ENCODE measurements around the gene RUFY1. TPM values are rescaled to one million over a fixed set of nuclear protein-coding genes. Genes with fewer than 3 reads are reported as not detected.

RUFY1 gene, protein sequence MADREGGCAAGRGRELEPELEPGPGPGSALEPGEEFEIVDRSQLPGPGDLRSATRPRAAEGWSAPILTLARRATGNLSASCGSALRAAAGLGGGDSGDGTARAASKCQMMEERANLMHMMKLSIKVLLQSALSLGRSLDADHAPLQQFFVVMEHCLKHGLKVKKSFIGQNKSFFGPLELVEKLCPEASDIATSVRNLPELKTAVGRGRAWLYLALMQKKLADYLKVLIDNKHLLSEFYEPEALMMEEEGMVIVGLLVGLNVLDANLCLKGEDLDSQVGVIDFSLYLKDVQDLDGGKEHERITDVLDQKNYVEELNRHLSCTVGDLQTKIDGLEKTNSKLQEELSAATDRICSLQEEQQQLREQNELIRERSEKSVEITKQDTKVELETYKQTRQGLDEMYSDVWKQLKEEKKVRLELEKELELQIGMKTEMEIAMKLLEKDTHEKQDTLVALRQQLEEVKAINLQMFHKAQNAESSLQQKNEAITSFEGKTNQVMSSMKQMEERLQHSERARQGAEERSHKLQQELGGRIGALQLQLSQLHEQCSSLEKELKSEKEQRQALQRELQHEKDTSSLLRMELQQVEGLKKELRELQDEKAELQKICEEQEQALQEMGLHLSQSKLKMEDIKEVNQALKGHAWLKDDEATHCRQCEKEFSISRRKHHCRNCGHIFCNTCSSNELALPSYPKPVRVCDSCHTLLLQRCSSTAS
- 65.2 and 75.0 TPM in 2 replicates for total RNA-seq (2013; cell fraction: nucleolus; rRNA removed)
- 27.0 and 28.4 TPM in 2 replicates for total RNA-seq (2014; rRNA removed)
- total RNA-seq (2014; rRNA removed; fragmentation: Illumina TruSeq; extraction: Trizol), result 22.7 and 26.3 TPM in 2 replicates
- total RNA-seq (2021), result 28.8 and 36.3 TPM in 2 replicates
- polyA plus RNA-seq (2011; ENCODE audit: low read depth), result 17.9 TPM
- polyA plus RNA-seq (2011; rRNA removed), result 18.4 and 19.2 TPM in 2 replicates
- polyA plus RNA-seq (2011; cell fraction: cytosol; rRNA removed), result 10.3 and 13.1 TPM in 2 replicates
- 22.2 and 27.2 TPM in 2 replicates for polyA plus RNA-seq (2011; cell fraction: nucleus; rRNA removed)
- 22.2 and 23.8 TPM in 2 replicates for polyA plus RNA-seq (2012)
- 22.8 and 26.2 TPM in 2 replicates for polyA plus RNA-seq (2014; fragmentation: Illumina TruSeq; extraction: Trizol)
- polyA plus RNA-seq (2014; fragmentation: Nextera tagmentation; extraction: Ambion mirVana), result 1 to 10 TPM; 5.7 to 8.1 TPM
- polyA plus RNA-seq (2014; rRNA removed), result 26.7 and 27.2 TPM in 2 replicates
- 10 to 100 TPM; 23.6 to 25.4 TPM for polyA plus RNA-seq (2016; fragmentation: Nextera tagmentation; extraction: Ambion mirVana)
- 12.7 and 17.7 TPM in 2 replicates for polyA minus RNA-seq (2011; rRNA and poly(A)+ RNA removed)
- 5.6 and 7.7 TPM in 2 replicates for polyA minus RNA-seq (2011; cell fraction: cytosol; rRNA and poly(A)+ RNA removed)
- 18.5 and 25.8 TPM in 2 replicates for polyA minus RNA-seq (2011; cell fraction: nucleus; rRNA and poly(A)+ RNA removed)
- Bru-seq, nascent RNA, result percentile 65 among the genes with signal in this experiment
- percentile 70 among the genes with signal in this experiment for BruChase-seq, experiment 1, labeled RNA remaining after a 6-hour chase
- percentile 64 among the genes with signal in this experiment for BruChase-seq, experiment 2, labeled RNA remaining after a 2-hour chase
- long read RNA-seq, experiment 1, partial matches to known transcripts, result 0 of 5 reads
- long read RNA-seq, experiment 1, other reads (novel, unspliced or antisense), result 1 of 5 reads
- long read RNA-seq, experiment 2, transcript RUFY1-202 (18 exons, 2,454 nt), result minor isoform, 6 of 35 reads
- long read RNA-seq, experiment 2, transcript RUFY1-204 (17 exons, 2,642 nt), result major isoform, 7 of 35 reads
- long read RNA-seq, experiment 2, transcript RUFY1-201 (18 exons, 2,646 nt), result major isoform, 7 of 35 reads
- long read RNA-seq, experiment 2, partial matches to known transcripts, result 7 of 35 reads
- long read RNA-seq, experiment 2, other reads (novel, unspliced or antisense), result 7 of 35 reads

DNA sequence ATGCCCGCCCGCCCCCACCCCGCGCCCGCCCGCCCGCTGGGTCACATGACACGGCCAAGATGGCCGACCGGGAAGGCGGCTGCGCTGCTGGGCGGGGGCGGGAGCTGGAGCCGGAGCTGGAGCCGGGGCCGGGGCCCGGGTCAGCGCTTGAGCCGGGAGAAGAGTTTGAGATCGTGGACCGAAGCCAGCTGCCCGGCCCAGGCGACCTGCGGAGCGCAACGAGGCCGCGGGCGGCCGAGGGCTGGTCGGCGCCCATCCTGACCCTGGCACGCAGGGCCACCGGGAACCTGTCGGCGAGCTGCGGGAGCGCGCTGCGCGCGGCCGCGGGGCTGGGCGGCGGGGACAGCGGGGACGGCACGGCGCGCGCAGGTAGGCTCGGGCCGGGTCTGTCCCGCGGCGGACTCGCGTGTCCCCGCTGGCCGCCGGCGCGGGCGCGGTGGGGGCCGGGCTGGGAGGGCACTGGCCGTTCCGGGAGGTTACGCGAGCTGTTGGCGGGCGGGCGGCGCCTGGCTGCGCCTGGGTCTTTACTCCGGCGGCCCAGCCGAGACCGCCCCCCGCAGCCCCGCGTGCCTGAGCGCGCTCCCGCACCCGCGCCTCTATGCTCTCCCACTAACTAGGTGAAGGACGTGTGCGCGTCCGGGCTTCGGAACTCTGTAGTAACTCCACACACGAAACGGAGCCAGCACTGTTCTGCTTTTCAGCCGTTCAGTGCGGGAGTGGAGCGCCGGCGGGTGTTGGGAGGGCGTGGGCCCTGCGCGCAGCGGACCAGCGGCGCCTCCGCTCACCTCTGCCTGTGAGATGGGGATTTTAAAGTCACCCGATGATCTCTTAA, at the start of gene RUFY1:
Gene RUFY1, plus strand, starts transcription at position 44 of the 832 bp plus-strand sequence. Its CDS starts 16 bp downstream, at position 60.
- SMC1A ChIA-PET (ENCODE audit: uncharacterized antibody, unreplicated experiment), result interaction anchor here (1.0 to 1.6 kb wide), 2 partner anchors 9 to 14 kb away, joined by 3 to 6 read pairs; no protein-coding TSS in a partner anchor
- TF ChIP-seq FOS (IDR thresholded peaks at IDR 0.05; ENCODE audit: borderline replicate concordance, extremely low read depth, insufficient read length), result no peak
- peak; percentile 84 for TF ChIP-seq POLR2AphosphoS5 (IDR thresholded peaks at IDR 0.05; ENCODE audit: low read length)
- peak; percentile 82 for TF ChIP-seq BACH1 (IDR thresholded peaks at IDR 0.05; ENCODE audit: borderline replicate concordance)
- peak; percentile 5 to 57; a peak in 1 of 4 replicates for TF ChIP-seq SRF (IDR thresholded peaks at IDR 0.05; ENCODE audit: low read depth in 2 of 2, low read length in 2 of 2)
- TF ChIP-seq, protein P1, sequence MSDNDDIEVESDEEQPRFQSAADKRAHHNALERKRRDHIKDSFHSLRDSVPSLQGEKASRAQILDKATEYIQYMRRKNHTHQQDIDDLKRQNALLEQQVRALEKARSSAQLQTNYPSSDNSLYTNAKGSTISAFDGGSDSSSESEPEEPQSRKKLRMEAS (IDR thresholded peaks at IDR 0.05; ENCODE audit: low read depth, low read length), result peak; percentile 9; the same call in 1 of the 2 replicates
- TF ChIP-seq PML (IDR thresholded peaks at IDR 0.05; ENCODE audit: low read length), result peak; percentile 82; the same call in 1 of the 2 replicates
- TF ChIP-seq, protein P2, sequence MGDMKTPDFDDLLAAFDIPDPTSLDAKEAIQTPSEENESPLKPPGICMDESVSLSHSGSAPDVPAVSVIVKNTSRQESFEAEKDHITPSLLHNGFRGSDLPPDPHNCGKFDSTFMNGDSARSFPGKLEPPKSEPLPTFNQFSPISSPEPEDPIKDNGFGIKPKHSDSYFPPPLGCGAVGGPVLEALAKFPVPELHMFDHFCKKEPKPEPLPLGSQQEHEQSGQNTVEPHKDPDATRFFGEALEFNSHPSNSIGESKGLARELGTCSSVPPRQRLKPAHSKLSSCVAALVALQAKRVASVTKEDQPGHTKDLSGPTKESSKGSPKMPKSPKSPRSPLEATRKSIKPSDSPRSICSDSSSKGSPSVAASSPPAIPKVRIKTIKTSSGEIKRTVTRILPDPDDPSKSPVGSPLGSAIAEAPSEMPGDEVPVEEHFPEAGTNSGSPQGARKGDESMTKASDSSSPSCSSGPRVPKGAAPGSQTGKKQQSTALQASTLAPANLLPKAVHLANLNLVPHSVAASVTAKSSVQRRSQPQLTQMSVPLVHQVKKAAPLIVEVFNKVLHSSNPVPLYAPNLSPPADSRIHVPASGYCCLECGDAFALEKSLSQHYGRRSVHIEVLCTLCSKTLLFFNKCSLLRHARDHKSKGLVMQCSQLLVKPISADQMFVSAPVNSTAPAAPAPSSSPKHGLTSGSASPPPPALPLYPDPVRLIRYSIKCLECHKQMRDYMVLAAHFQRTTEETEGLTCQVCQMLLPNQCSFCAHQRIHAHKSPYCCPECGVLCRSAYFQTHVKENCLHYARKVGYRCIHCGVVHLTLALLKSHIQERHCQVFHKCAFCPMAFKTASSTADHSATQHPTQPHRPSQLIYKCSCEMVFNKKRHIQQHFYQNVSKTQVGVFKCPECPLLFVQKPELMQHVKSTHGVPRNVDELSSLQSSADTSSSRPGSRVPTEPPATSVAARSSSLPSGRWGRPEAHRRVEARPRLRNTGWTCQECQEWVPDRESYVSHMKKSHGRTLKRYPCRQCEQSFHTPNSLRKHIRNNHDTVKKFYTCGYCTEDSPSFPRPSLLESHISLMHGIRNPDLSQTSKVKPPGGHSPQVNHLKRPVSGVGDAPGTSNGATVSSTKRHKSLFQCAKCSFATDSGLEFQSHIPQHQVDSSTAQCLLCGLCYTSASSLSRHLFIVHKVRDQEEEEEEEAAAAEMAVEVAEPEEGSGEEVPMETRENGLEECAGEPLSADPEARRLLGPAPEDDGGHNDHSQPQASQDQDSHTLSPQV (IDR thresholded peaks at IDR 0.05), result no peak
- TF ChIP-seq HDAC6 (IDR thresholded peaks at IDR 0.05; ENCODE audit: unreplicated experiment), result peak; percentile 9

More for the DNA sequence above, at the start of gene RUFY1:
- ChIA-PET POLR2A (interaction anchor here (0.7 to 1.8 kb wide), 4 partner anchors 8 to 146 kb away, joined by 3 to 16 read pairs (median 6); partner anchors contain the start of gene HNRNPH1), RAD21 (ENCODE audit: unreplicated experiment) (interaction anchor here (1.2 to 1.5 kb wide), 2 partner anchors 8 to 73 kb away, joined by 5 to 9 read pairs; partner anchors contain the start of gene HNRNPH1), CTCF (no interaction called here)
- ATAC-seq (peak; percentile 81), FAIRE-seq (peak; percentile 31), DNase-seq (ENCODE audit: low read depth, low spot score) (peak; percentile 20)
- 1% methylated on average over 64 of the region's 109 CpGs for WGBS (ENCODE audit: insufficient coverage, insufficient replicate concordance, low lambda C conversion rate, missing lambda C conversion rate)
- peak within 1 kb of the TSS; percentile 79 for H3K9ac ChIP-seq (ENCODE audit: control insufficient read depth, insufficient read depth, low read length)
- intact Hi-C loops (cut with micrococcal nuclease; ENCODE audit: unreplicated experiment), result loop anchor here (5.0 to 10.0 kb wide), 2 partner anchors 127 to 926 kb away; partner anchors contain the start of gene CLK4
- no peaks in the 10 kb centered on the region for H4K20me1 ChIP-seq (ENCODE audit: control insufficient read depth, insufficient read depth)
- no peaks in the 10 kb centered on the region for H3K36me3 ChIP-seq (ENCODE audit: control insufficient read depth in 2 of 2, insufficient read depth in 2 of 2, low read length in 1 of 2)
- peaks cover 19% of the 10 kb centered on the region for H3K79me2 ChIP-seq (ENCODE audit: control insufficient read depth, insufficient read depth, low read length)
- BruUV-seq (replicated peaks), result TSS peak; percentile 57
- peak within 1 kb of the TSS; percentile 85 for H3K4me2 ChIP-seq (ENCODE audit: control insufficient read depth, insufficient read depth)
- peak within 1 kb of the TSS; percentile 85 for H2AFZ ChIP-seq (ENCODE audit: control insufficient read depth, low read depth, low read length)
- no peaks in the 10 kb centered on the region for H3K4me1 ChIP-seq (ENCODE audit: control insufficient read depth, insufficient read depth, low read length)
- H3K4me3 ChIP-seq, result peak within 1 kb of the TSS; percentile 67
- peak within 1 kb of the TSS; percentile 90 for H3K27ac ChIP-seq (ENCODE audit: control insufficient read depth, insufficient read depth)
- in situ Hi-C loops (cut with MboI), result loop anchor here (10.0 kb wide), 1 partner anchor 1436 kb away; the partner anchor contains the start of gene N4BP3
- H3K27me3 ChIP-seq (replicated peaks in 1 of 2; ENCODE audit: control insufficient read depth in 2 of 2, insufficient read depth in 2 of 2, low read length in 1 of 2), result no peaks in the 10 kb centered on the region
- no peaks in the 10 kb centered on the region for H3K9me3 ChIP-seq (replicated peaks; ENCODE audit: control insufficient read depth, insufficient read depth, low read length)

Measured in GM12878 (cell line).